ENCODE results near the gene INHA. TPM values are rescaled to one million over a fixed set of nuclear protein-coding genes. Genes with fewer than 3 reads are reported as not detected.

Gene INHA, protein sequence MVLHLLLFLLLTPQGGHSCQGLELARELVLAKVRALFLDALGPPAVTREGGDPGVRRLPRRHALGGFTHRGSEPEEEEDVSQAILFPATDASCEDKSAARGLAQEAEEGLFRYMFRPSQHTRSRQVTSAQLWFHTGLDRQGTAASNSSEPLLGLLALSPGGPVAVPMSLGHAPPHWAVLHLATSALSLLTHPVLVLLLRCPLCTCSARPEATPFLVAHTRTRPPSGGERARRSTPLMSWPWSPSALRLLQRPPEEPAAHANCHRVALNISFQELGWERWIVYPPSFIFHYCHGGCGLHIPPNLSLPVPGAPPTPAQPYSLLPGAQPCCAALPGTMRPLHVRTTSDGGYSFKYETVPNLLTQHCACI
- total RNA-seq = 3.0 to 3.7 TPM (median 3.6 TPM) in 3 replicates

- no peak for TF ChIP-seq CTCF (IDR thresholded peaks at IDR 0.05; ENCODE audit: unreplicated experiment)
- no peak for DNase-seq (ENCODE audit: low spot score in 2 of 2, unreplicated experiment in 2 of 2)
- Mint-ChIP-seq H3K27me3 (ENCODE audit: low read depth) (no peaks in the 10 kb centered on the region), H3K4me3 (peak within 1 kb of the TSS; percentile 60), H3K9me3 (no peaks in the 10 kb centered on the region), H3K27ac (peak within 1 kb of the TSS; percentile 77), H3K36me3 (peaks cover 4% of the 10 kb centered on the region), H3K4me1 (peaks cover 41% of the 10 kb centered on the region)
Measured at GRCh38 chr2:219572237-219573001, at the start of gene INHA. TSS of gene INHA (plus strand) at chr2:219572310. CDS start at chr2:219572375, 65 bp downstream.

GRCh38 chr2:219523031-219523671, 49.0 kb upstream of the INHA start:
- no peak for TF ChIP-seq CTCF (IDR thresholded peaks at IDR 0.05; ENCODE audit: unreplicated experiment)

GRCh38 chr2:219524817-219525216, 47.3 kb upstream of the INHA start:
- no peaks in the 10 kb centered on the region for H3K9me3 Mint-ChIP-seq
- no peaks in the 10 kb centered on the region for H3K36me3 Mint-ChIP-seq
- peaks cover 68% of the 10 kb centered on the region for H3K27me3 Mint-ChIP-seq (ENCODE audit: low read depth)
- DNase-seq (ENCODE audit: low spot score in 2 of 2, unreplicated experiment in 2 of 2) = no peak
- TF ChIP-seq CTCF (IDR thresholded peaks at IDR 0.05; ENCODE audit: unreplicated experiment) = no peak
- H3K4me1 Mint-ChIP-seq = peaks cover 45% of the 10 kb centered on the region
- no peak overlapping the region for H3K4me3 Mint-ChIP-seq
- H3K27ac Mint-ChIP-seq = no peak overlapping the region

More at GRCh38 chr2:219523031-219523671, 49.0 kb upstream of the INHA start:
- Mint-ChIP-seq H3K4me3 (no peak overlapping the region), H3K36me3 (no peaks in the 10 kb centered on the region), H3K27me3 (ENCODE audit: low read depth) (peaks cover 63% of the 10 kb centered on the region), H3K27ac (no peak overlapping the region), H3K9me3 (no peaks in the 10 kb centered on the region), H3K4me1 (peaks cover 50% of the 10 kb centered on the region)
- DNase-seq (ENCODE audit: low spot score in 2 of 2, unreplicated experiment in 2 of 2) = no peak

DNA sequence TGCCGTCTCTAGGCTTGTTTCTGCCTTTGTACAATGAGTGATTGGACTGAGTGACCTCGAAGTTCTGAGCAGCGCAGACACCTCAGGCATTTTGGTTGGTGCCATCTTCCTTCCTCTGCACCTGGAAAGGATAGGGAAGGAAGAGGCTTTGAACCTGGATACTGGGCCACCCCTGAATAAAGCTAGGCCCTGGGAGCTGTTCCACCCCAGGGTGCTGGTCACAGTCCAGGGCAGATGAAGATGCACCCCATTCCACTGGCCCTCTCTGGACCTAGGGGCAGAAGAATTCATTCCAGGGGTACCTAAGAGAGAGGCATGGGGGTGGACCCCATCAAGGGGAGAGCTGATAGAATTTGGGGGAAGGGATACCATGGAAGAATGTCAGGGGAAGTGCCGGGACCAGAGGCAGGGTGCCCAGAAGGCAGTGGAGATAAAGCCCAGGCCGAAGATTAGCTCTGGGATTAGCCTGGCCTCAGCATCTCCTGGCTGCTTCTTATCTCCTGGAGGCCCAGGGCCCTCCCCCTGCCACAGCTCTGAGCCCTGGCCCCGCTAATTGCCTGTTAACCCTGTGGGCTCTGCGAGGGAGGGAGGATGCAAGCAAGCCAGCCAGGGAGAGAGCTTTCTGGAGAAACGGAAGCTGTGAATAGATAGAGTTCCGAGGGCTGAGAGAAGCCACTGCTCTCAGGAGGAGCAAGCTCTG, 46.4 kb upstream of the INHA start:
- Mint-ChIP-seq H3K27ac (no peak overlapping the region), H3K9me3 (no peaks in the 10 kb centered on the region), H3K4me3 (no peak overlapping the region), H3K27me3 (ENCODE audit: low read depth) (peaks cover 70% of the 10 kb centered on the region), H3K36me3 (no peaks in the 10 kb centered on the region), H3K4me1 (peaks cover 38% of the 10 kb centered on the region)
- no peak for TF ChIP-seq CTCF (IDR thresholded peaks at IDR 0.05; ENCODE audit: unreplicated experiment)
- DNase-seq (ENCODE audit: low spot score in 2 of 2, unreplicated experiment in 2 of 2) = no peak

GRCh38 chr2:219526320-219527075, 45.6 kb upstream of the INHA start:
- no peak overlapping the region for H3K27ac Mint-ChIP-seq
- TF ChIP-seq CTCF (IDR thresholded peaks at IDR 0.05; ENCODE audit: unreplicated experiment) = no peak
- peaks cover 76% of the 10 kb centered on the region for H3K27me3 Mint-ChIP-seq (ENCODE audit: low read depth)
- DNase-seq (ENCODE audit: low spot score in 2 of 2, unreplicated experiment in 2 of 2) = no peak
- no peaks in the 10 kb centered on the region for H3K9me3 Mint-ChIP-seq
- no peak overlapping the region for H3K4me3 Mint-ChIP-seq
- no peaks in the 10 kb centered on the region for H3K36me3 Mint-ChIP-seq
- H3K4me1 Mint-ChIP-seq = peaks cover 29% of the 10 kb centered on the region

Measured in mesothelial cell of epicardium (in vitro differentiated cells).